Measurements from ENCODE around the gene TRIP12. TPM values are rescaled to one million over a fixed set of nuclear protein-coding genes. Genes with fewer than 3 reads are reported as not detected.
A peak's percentile ranks its signal among the peaks of the same experiment; 100 is the strongest.

Gene TRIP12
- total and polyA plus RNA-seq, 10 donors = 15.3 to 263 (median 189) TPM

GRCh38 chr2:229861431-229861830, 60.4 kb downstream of the TRIP12 start:
- Histone ChIP-seq H3K27me3 (replicated peaks in 1 of 7) (no peaks in the 10 kb centered on the region), H3K27ac (no peak overlapping the region), H3K9me3 (no peaks in the 10 kb centered on the region), H3K4me3 (no peak overlapping the region), H3K4me1 (peaks cover 0 to 62% (median 28%) of the 10 kb centered on the region in 6 donors), H3K36me3 (peaks cover 0 to 37% (median 22%) of the 10 kb centered on the region in 6 donors)
- intact Hi-C loops (cut with DNase I; ENCODE audit: low total_unique reads) = no loop called here
- DNase-seq = no peak
- TF ChIP-seq POLR2A (IDR thresholded peaks at IDR 0.05) (no peak), POLR2AphosphoS5 (IDR thresholded peaks at IDR 0.05) (no peak), CTCF (IDR thresholded peaks at IDR 0.05 in 8 of 11, conservative IDR thresholded peaks at IDR 0.05 in 3 of 11) (no peak)

- Histone ChIP-seq H3K27me3 (replicated peaks in 1 of 7) (no peaks in the 10 kb centered on the region), H3K36me3 (peaks cover 0 to 47% (median 24%) of the 10 kb centered on the region in 6 donors), H3K9me3 (no peaks in the 10 kb centered on the region), H3K4me3 (no peak overlapping the region), H3K27ac (no peak overlapping the region), H3K4me1 (peaks cover 3 to 60% (median 25%) of the 10 kb centered on the region in 6 donors)
- WGBS, 5 donors = 97 to 100% (median 98%) methylated on average over 1 of the region's 1 CpG
- no peak for DNase-seq
- intact Hi-C loops (cut with DNase I; ENCODE audit: low total_unique reads) = no loop called here
- TF ChIP-seq POLR2AphosphoS5 (IDR thresholded peaks at IDR 0.05) (no peak), CTCF (IDR thresholded peaks at IDR 0.05 in 8 of 11, conservative IDR thresholded peaks at IDR 0.05 in 3 of 11) (no peak), POLR2A (IDR thresholded peaks at IDR 0.05) (no peak)
Measured at GRCh38 chr2:229860334-229860733, 61.5 kb downstream of the TRIP12 start.

- Histone ChIP-seq H3K27me3 (replicated peaks in 1 of 7) (no peaks in the 10 kb centered on the region), H3K4me3 (no peak overlapping the region), H3K4me1 (peaks cover 3 to 47% (median 19%) of the 10 kb centered on the region in 6 donors), H3K36me3 (peaks cover 0 to 63% (median 24%) of the 10 kb centered on the region in 6 donors), H3K9me3 (no peaks in the 10 kb centered on the region), H3K27ac (no peak overlapping the region)
- intact Hi-C loops (cut with DNase I; ENCODE audit: low total_unique reads) = no loop called here
- 93 to 99% (median 97%) methylated on average over 3 of the region's 3 CpGs for WGBS, 5 donors
- TF ChIP-seq CTCF (IDR thresholded peaks at IDR 0.05 in 8 of 11, conservative IDR thresholded peaks at IDR 0.05 in 3 of 11) (no peak), POLR2A (IDR thresholded peaks at IDR 0.05) (no peak), POLR2AphosphoS5 (IDR thresholded peaks at IDR 0.05) (no peak)
- DNase-seq = no peak
Measured at GRCh38 chr2:229858351-229858750, 63.5 kb downstream of the TRIP12 start.

- TF ChIP-seq POLR2A (IDR thresholded peaks at IDR 0.05) = no peak
- no peak for TF ChIP-seq CTCF (IDR thresholded peaks at IDR 0.05 in 8 of 11, conservative IDR thresholded peaks at IDR 0.05 in 3 of 11)
- TF ChIP-seq POLR2AphosphoS5 (IDR thresholded peaks at IDR 0.05) = no peak
- H3K4me3 ChIP-seq = no peak overlapping the region
- H3K4me1 ChIP-seq = peaks cover 5 to 54% (median 25%) of the 10 kb centered on the region in 6 donors
- no peaks in the 10 kb centered on the region for H3K9me3 ChIP-seq
- intact Hi-C loops (cut with DNase I; ENCODE audit: low total_unique reads) = no loop called here
- WGBS, 5 donors = 83 to 100% (median 89%) methylated on average over 1 of the region's 1 CpG
- peaks cover 0 to 58% (median 22%) of the 10 kb centered on the region in 6 donors for H3K36me3 ChIP-seq
- H3K27me3 ChIP-seq (replicated peaks in 1 of 7) = no peaks in the 10 kb centered on the region
- H3K27ac ChIP-seq = peak overlapping the region in 1 of 8 donors; percentile 12
- no peak for DNase-seq
Measured at GRCh38 chr2:229857634-229858033, 64.2 kb downstream of the TRIP12 start.
